ENCODE data around the gene JARID2. TPM values are rescaled to one million over a fixed set of nuclear protein-coding genes. Genes with fewer than 3 reads are reported as not detected.
A peak's percentile ranks its signal among the peaks of the same experiment; 100 is the strongest.

JARID2 gene
- total and polyA plus RNA-seq, 2 of the 13 experiments (the other 11 are each of a cell fraction or from before 2014, with no cell fraction given), result 7.5 to 10.3 TPM

DNA sequence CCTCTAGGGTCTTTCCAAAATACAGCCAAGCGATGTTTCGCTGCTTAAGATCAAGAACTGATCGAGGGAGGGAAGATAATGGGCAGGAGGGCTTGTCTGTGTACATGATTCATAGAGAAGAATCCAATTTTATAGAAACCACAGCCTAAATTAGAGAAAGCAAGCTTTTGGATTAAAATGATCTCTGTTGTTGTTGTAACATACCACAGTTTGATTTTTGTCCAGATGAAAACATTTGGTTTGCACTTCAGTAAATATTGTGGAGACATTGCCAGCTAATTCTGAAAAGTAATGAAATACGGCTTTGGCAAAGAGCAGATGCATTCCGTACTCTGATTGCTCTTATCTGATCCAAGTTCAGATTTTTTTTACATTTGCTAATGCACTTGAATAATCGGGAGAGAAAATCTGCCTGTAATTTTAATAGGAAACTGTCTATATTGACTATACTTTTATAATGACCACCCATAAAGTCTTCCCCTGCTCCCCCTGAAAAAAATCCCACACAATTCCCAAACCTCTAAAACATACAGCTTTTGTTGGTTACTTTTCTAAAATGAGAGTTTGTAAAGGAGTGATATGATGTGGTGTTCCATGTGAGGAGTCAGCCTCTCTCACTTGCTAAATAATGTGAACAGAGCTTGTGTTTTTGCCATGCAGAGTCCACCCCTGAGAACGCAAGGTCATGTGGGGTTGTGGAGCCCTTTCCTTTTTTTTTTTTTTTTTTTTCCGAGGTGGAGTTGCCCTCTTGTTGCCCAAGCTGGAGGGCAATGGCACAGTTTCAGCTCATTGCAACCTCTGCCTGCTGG is 217.1 kb downstream of the JARID2 start:
- BruUV-seq (replicated peaks), result no TSS peak
- WGBS (ENCODE audit: low lambda C conversion rate), result 89% methylated on average over 8 of the region's 8 CpGs
- DNase-seq (ENCODE audit: low spot score) (no peak), ATAC-seq (no peak), FAIRE-seq (no peak)
- in situ Hi-C loops (cut with HindIII; ENCODE audit: extremely low pct_ligation_motif_present, low pct_unique_long_range_greater_than_20kb), result no loop called here
- Histone ChIP-seq H3K9ac (ENCODE audit: insufficient read depth, low read depth, low read length) (no peak overlapping the region), H2AFZ (ENCODE audit: low read length) (no peak overlapping the region), H3K9me3 (ENCODE audit: low read length) (no peaks in the 10 kb centered on the region), H3K79me2 (ENCODE audit: insufficient read depth, low read length) (no peaks in the 10 kb centered on the region), H3K4me3 (replicated peaks in 1 of 3; ENCODE audit: insufficient read depth in 1 of 3, low read depth in 2 of 3, low read length in 3 of 3) (no peak overlapping the region), H3K27me3 (ENCODE audit: control insufficient read depth in 1 of 2, insufficient read depth in 2 of 2, low read length in 2 of 2) (no peaks in the 10 kb centered on the region), H3K27ac (ENCODE audit: extremely low read length, insufficient read depth, low read length) (no peak overlapping the region), H3K4me2 (ENCODE audit: low read depth, low read length) (no peak overlapping the region), H4K20me1 (ENCODE audit: insufficient read depth, low read length) (no peaks in the 10 kb centered on the region), H3K36me3 (replicated peaks in 1 of 2; ENCODE audit: control insufficient read depth in 1 of 2, insufficient read depth in 2 of 2, low read length in 2 of 2) (no peaks in the 10 kb centered on the region; a peak in 2 of 5 replicates), H3K4me1 (ENCODE audit: insufficient read depth, low read length) (no peaks in the 10 kb centered on the region)
- ChIA-PET POLR2A (no interaction called here), CTCF (ENCODE audit: low intra/inter-chr PET ratio, low total read pairs) (no interaction called here)
- TF ChIP-seq HDAC2 (CRISPR knock-in tag; IDR thresholded peaks at IDR 0.05) (no peak), ZNF484 (CRISPR knock-in tag; IDR thresholded peaks at IDR 0.05; ENCODE audit: borderline replicate concordance, low read depth) (no peak), NCOA2 (CRISPR knock-in tag; IDR thresholded peaks at IDR 0.05) (no peak)
- TF ChIP-seq, protein P1, sequence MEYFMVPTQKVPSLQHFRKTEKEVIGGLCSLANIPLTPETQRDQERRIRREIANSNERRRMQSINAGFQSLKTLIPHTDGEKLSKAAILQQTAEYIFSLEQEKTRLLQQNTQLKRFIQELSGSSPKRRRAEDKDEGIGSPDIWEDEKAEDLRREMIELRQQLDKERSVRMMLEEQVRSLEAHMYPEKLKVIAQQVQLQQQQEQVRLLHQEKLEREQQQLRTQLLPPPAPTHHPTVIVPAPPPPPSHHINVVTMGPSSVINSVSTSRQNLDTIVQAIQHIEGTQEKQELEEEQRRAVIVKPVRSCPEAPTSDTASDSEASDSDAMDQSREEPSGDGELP (IDR thresholded peaks at IDR 0.05; ENCODE audit: borderline replicate concordance, low read depth), result no peak
- intact Hi-C loops (cut with micrococcal nuclease; ENCODE audit: unreplicated experiment), result no loop called here

DNA sequence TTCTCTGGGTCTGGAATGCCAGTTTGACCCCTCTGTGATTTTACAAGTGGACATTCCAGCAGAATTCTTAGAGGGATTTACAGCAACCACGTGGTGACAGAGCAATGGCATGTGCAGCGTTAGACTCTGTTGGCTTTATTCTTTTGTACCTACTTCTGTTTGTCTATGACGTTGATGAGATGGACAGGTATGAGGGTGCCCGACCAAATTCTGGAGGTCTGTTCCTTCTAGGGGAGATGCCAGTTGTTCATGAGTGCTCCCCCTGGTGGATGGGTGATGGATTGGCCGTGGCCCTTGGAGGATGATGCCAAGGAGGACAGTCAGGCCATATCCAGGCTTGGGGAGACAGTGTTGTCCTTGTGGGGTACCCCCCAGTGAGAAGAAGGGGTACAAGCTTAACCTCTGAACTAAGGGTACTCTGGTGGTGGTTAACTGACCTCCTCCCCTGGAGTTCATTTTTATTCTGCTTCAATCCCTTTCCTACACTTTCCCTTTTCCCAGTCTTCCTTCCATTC is 218.4 kb downstream of the JARID2 start:
- DNase-seq (ENCODE audit: low spot score), result peak; percentile 28
- Histone ChIP-seq H2AFZ (ENCODE audit: low read length) (no peak overlapping the region), H3K27me3 (ENCODE audit: control insufficient read depth in 1 of 2, insufficient read depth in 2 of 2, low read length in 2 of 2) (no peaks in the 10 kb centered on the region), H3K9me3 (ENCODE audit: low read length) (no peaks in the 10 kb centered on the region), H3K4me2 (ENCODE audit: low read depth, low read length) (no peak overlapping the region), H3K36me3 (replicated peaks in 1 of 2; ENCODE audit: control insufficient read depth in 1 of 2, insufficient read depth in 2 of 2, low read length in 2 of 2) (peaks cover 2 to 6% of the 10 kb centered on the region in 2 experiments; a peak in 3 of 5 replicates), H3K4me1 (ENCODE audit: insufficient read depth, low read length) (no peaks in the 10 kb centered on the region), H3K27ac (ENCODE audit: extremely low read length, insufficient read depth, low read length) (no peak overlapping the region), H3K79me2 (ENCODE audit: insufficient read depth, low read length) (no peaks in the 10 kb centered on the region), H3K9ac (ENCODE audit: insufficient read depth, low read depth, low read length) (no peak overlapping the region), H4K20me1 (ENCODE audit: insufficient read depth, low read length) (no peaks in the 10 kb centered on the region), H3K4me3 (replicated peaks in 1 of 3; ENCODE audit: insufficient read depth in 1 of 3, low read depth in 2 of 3, low read length in 3 of 3) (no peak overlapping the region)
- intact Hi-C loops (cut with micrococcal nuclease; ENCODE audit: unreplicated experiment) (no loop called here), in situ Hi-C loops (cut with HindIII; ENCODE audit: extremely low pct_ligation_motif_present, low pct_unique_long_range_greater_than_20kb) (no loop called here)
- POLR2A ChIA-PET, result no interaction called here
- WGBS (ENCODE audit: low lambda C conversion rate), result 54% methylated on average over 5 of the region's 5 CpGs
- no TSS peak for BruUV-seq (replicated peaks)
- ATAC-seq, result peak; percentile 90
- TF ChIP-seq RAD21 (CRISPR knock-in tag; IDR thresholded peaks at IDR 0.05) (0 out of 2 replicates have a peak, but pooled peaks have one; percentile 17), NR2F2 (IDR thresholded peaks at IDR 0.05; ENCODE audit: borderline replicate concordance, low read depth) (no peak), SMC3 (IDR thresholded peaks at IDR 0.05; ENCODE audit: low read length) (peak; percentile 65; the same call in 1 of the 2 replicates), ZNF367 (CRISPR knock-in tag; IDR thresholded peaks at IDR 0.05; ENCODE audit: borderline replicate concordance) (no peak), XRCC5 (optimal IDR thresholded peaks at IDR 0.05; ENCODE audit: low read length) (peak; percentile 72), STAG1 (CRISPR knock-in tag; IDR thresholded peaks at IDR 0.05) (peak; percentile 57)
- TF ChIP-seq, protein P2, sequence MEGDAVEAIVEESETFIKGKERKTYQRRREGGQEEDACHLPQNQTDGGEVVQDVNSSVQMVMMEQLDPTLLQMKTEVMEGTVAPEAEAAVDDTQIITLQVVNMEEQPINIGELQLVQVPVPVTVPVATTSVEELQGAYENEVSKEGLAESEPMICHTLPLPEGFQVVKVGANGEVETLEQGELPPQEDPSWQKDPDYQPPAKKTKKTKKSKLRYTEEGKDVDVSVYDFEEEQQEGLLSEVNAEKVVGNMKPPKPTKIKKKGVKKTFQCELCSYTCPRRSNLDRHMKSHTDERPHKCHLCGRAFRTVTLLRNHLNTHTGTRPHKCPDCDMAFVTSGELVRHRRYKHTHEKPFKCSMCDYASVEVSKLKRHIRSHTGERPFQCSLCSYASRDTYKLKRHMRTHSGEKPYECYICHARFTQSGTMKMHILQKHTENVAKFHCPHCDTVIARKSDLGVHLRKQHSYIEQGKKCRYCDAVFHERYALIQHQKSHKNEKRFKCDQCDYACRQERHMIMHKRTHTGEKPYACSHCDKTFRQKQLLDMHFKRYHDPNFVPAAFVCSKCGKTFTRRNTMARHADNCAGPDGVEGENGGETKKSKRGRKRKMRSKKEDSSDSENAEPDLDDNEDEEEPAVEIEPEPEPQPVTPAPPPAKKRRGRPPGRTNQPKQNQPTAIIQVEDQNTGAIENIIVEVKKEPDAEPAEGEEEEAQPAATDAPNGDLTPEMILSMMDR (CRISPR knock-in tag; IDR thresholded peaks at IDR 0.05), result peak; percentile 75
- CTCF ChIA-PET (ENCODE audit: low intra/inter-chr PET ratio, low total read pairs), result interaction anchor here (0.8 kb wide), 1 partner anchor 210 kb away, joined by 3 read pairs; no protein-coding TSS in a partner anchor
- peak; percentile 18 for FAIRE-seq

Measured in HepG2 (cell line).